Mesenchymal stem cell (in vitro differentiated cells and primary cell): ENCODE results near the gene SHLD2.
"Not testable (repeated sequence)": the region's sequence is repeated elsewhere in the genome, so short reads cannot be mapped to it uniquely, and the experiment has no call there.

ENCODE experiments used
- DNase-seq: peaks from one replicate; pipeline ENCODE4 v3.0.0-alpha.2; 2013
- H2AFZ ChIP-seq: one replicate; pipeline ENCODE4 v1.6.1; 2013; ENCODE audit warnings: low read depth, mild to moderate bottlenecking, control low read depth, inconsistent platforms, low read length, moderate library complexity
- H2AK5ac ChIP-seq: 2 replicates; pipeline ENCODE4 v1.6.1; 2013; ENCODE audit warnings: low read length, moderate library complexity, mild to moderate bottlenecking, inconsistent platforms; ENCODE audit not compliant: severe bottlenecking
- H2BK120ac ChIP-seq: one replicate; pipeline ENCODE4 v1.6.1; 2013; ENCODE audit warnings: low read depth, mild to moderate bottlenecking, inconsistent platforms, low read length, moderate library complexity
- H2BK12ac ChIP-seq, 2 experiments: one replicate each; pipeline ENCODE4 v1.6.1; 2013; ENCODE audit warnings: inconsistent platforms in 2 of 2, low read length in 2 of 2, mild to moderate bottlenecking in 2 of 2, moderate library complexity in 2 of 2, control low read depth in 1 of 2
- H2BK15ac ChIP-seq: one replicate; pipeline ENCODE4 v1.6.1; 2013; ENCODE audit warnings: mild to moderate bottlenecking, low read depth, inconsistent platforms; ENCODE audit not compliant: poor library complexity, severe bottlenecking
- H2BK5ac ChIP-seq: 2 replicates; pipeline ENCODE4 v1.6.1; 2013; ENCODE audit warnings: low read depth, mild to moderate bottlenecking, low read length, control low read depth, inconsistent platforms; ENCODE audit not compliant: poor library complexity, severe bottlenecking
- H3K14ac ChIP-seq, 2 experiments: one replicate each; pipeline ENCODE4 v1.6.1; 2013; ENCODE audit warnings: inconsistent platforms in 2 of 2, low read length in 2 of 2, control low read depth in 1 of 2, mild to moderate bottlenecking in 1 of 2, moderate library complexity in 1 of 2
- H3K18ac ChIP-seq, 2 experiments: one replicate each; pipeline ENCODE4 v1.6.1; 2013; ENCODE audit warnings: inconsistent platforms in 2 of 2, low read length in 2 of 2, control low read depth in 1 of 2, low read depth in 1 of 2, mild to moderate bottlenecking in 1 of 2
- H3K23ac ChIP-seq, 2 experiments: one replicate each; pipeline ENCODE4 v1.6.1; 2013; ENCODE audit warnings: inconsistent platforms in 2 of 2, low read length in 2 of 2, mild to moderate bottlenecking in 2 of 2, moderate library complexity in 2 of 2, control low read depth in 1 of 2
- H3K27ac ChIP-seq: 2 replicates; pipeline ENCODE4 v1.5.1; 2013; ENCODE audit warnings: mild to moderate bottlenecking, moderate library complexity, low read length, control low read depth, inconsistent platforms; ENCODE audit not compliant: poor library complexity, severe bottlenecking
- H3K27me3 ChIP-seq, 2 experiments: 2 replicates each; pipeline versions ENCODE4 v1.6.1 to v1.7.0; 2013; ENCODE audit warnings: low read length in 2 of 2, mild to moderate bottlenecking in 2 of 2, moderate library complexity in 2 of 2, control low read depth in 1 of 2, inconsistent platforms in 1 of 2; ENCODE audit not compliant: control insufficient read depth in 1 of 2, insufficient read depth in 1 of 2
- H3K36me3 ChIP-seq, 2 experiments: 2 replicates each; pipeline versions ENCODE4 v1.6.1 to v1.7.0; 2013; ENCODE audit warnings: low read length in 2 of 2, control low read depth in 1 of 2, inconsistent platforms in 1 of 2, low read depth in 1 of 2, mild to moderate bottlenecking in 1 of 2; ENCODE audit not compliant: insufficient read depth in 2 of 2, control insufficient read depth in 1 of 2
- H3K4ac ChIP-seq, 2 experiments: one replicate each; pipeline ENCODE4 v1.6.1; 2013; ENCODE audit warnings: inconsistent platforms in 2 of 2, low read length in 2 of 2, mild to moderate bottlenecking in 2 of 2, moderate library complexity in 2 of 2, control low read depth in 1 of 2, low read depth in 1 of 2
- H3K4me1 ChIP-seq: 2 replicates; pipeline ENCODE4 v1.6.1; 2013; ENCODE audit warnings: low read depth, low read length, control low read depth; ENCODE audit not compliant: control insufficient read depth, insufficient read depth
- H3K4me2 ChIP-seq: 2 replicates; pipeline ENCODE4 v1.6.1; 2013; ENCODE audit warnings: low read length, mild to moderate bottlenecking, inconsistent platforms; ENCODE audit not compliant: poor library complexity, severe bottlenecking
- H3K4me3 ChIP-seq, 2 experiments: 2 replicates each; pipeline versions ENCODE4 v1.5.1 to v1.7.0; 2013; ENCODE audit warnings: low read length in 2 of 2, mild to moderate bottlenecking in 2 of 2, control low read depth in 1 of 2, low read depth in 1 of 2; ENCODE audit not compliant: insufficient read depth in 1 of 2
- H3K79me1 ChIP-seq: replicated peaks from 2 replicates; pipeline ENCODE4 v1.6.1; 2013; ENCODE audit warnings: mild to moderate bottlenecking, control low read depth, low read length, inconsistent platforms; ENCODE audit not compliant: poor library complexity, severe bottlenecking
- H3K9ac ChIP-seq: 2 replicates; pipeline ENCODE4 v1.7.0; 2013; ENCODE audit warnings: mild to moderate bottlenecking, low read length, moderate library complexity
- H3K9me3 ChIP-seq: 2 replicates; pipeline ENCODE4 v1.7.0; 2013; ENCODE audit warnings: mild to moderate bottlenecking, low read length; ENCODE audit not compliant: control insufficient read depth
- H4K8ac ChIP-seq: one replicate; pipeline ENCODE4 v1.6.1; 2013; ENCODE audit warnings: inconsistent platforms, mild to moderate bottlenecking, low read length, moderate library complexity
- H4K91ac ChIP-seq: one replicate; pipeline ENCODE4 v1.6.1; 2013; ENCODE audit warnings: mild to moderate bottlenecking, low read length, inconsistent platforms
- WGBS: methylation state at CpG from one replicate; pipeline ENCODE4 v1.1.7; 2013; ENCODE audit warnings: mixed read lengths; 5-methylcytosine and 5-hydroxymethylcytosine counted together

Gene SHLD2

DNA sequence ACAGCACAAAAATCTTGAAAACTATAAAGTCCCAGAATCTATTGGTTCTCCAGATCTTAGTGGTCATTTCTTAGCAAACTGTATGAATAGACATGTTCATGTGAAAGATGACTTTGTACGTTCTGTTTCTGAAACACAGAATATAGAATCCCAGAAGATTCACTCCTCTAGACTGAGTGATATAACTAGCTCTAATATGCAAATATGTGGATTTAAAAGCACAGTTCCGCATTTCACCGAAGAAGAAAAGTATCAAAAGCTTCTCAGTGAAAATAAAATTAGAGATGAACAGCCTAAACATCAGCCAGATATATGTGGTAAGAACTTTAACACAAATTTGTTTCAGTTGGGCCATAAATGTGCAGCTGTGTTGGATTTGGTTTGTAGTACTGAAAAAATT lies 56.5 kb downstream of the SHLD2 start:
- not testable (repeated sequence) for H3K9me3 ChIP-seq, H2AK5ac ChIP-seq, H3K14ac ChIP-seq, H2BK120ac ChIP-seq, H3K4me3 ChIP-seq, H3K27ac ChIP-seq, H2AFZ ChIP-seq, H3K9ac ChIP-seq, H3K18ac ChIP-seq, H4K91ac ChIP-seq, H4K8ac ChIP-seq, H3K36me3 ChIP-seq, H3K4me1 ChIP-seq, H3K4me2 ChIP-seq, H3K4ac ChIP-seq, DNase-seq, H3K27me3 ChIP-seq, H2BK12ac ChIP-seq, H2BK15ac ChIP-seq, H2BK5ac ChIP-seq, H3K23ac ChIP-seq, H3K79me1 ChIP-seq
- no CpG with 5 or more reads among the region's 3 CpGs for WGBS

DNA sequence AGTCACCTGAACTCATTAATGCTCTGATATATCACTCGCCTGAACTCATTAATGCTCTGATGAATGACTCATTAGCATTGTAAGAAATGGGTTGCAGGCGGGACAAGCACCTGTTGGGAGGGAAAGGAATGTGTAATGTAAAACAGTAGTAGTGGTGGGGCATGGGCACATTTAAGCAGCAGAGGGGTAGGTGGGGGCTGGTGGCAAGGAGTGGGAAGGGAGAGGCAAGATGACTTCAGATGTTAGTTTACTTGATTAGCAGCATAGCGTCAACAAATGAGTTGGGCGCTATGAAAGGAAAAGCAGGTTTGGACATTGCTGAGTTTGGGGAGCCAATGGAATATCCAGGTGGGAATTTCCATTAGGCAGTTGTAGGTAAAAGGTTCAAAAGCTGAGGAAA lies 61.8 kb downstream of the SHLD2 start:
- not testable (repeated sequence) for H2BK5ac ChIP-seq, H3K4me1 ChIP-seq, H3K4me2 ChIP-seq, H3K9ac ChIP-seq, DNase-seq, H3K36me3 ChIP-seq, H3K18ac ChIP-seq, H2BK120ac ChIP-seq, H2BK12ac ChIP-seq, H3K27ac ChIP-seq, H2BK15ac ChIP-seq, H3K79me1 ChIP-seq, H3K4me3 ChIP-seq, H3K4ac ChIP-seq, H4K91ac ChIP-seq, H3K9me3 ChIP-seq, H4K8ac ChIP-seq, H3K23ac ChIP-seq, H3K27me3 ChIP-seq, H3K14ac ChIP-seq, H2AFZ ChIP-seq
- WGBS, result 94% methylated on average over 4 of the region's 4 CpGs
- H2AK5ac ChIP-seq, result peak overlapping the region; percentile 90

DNA sequence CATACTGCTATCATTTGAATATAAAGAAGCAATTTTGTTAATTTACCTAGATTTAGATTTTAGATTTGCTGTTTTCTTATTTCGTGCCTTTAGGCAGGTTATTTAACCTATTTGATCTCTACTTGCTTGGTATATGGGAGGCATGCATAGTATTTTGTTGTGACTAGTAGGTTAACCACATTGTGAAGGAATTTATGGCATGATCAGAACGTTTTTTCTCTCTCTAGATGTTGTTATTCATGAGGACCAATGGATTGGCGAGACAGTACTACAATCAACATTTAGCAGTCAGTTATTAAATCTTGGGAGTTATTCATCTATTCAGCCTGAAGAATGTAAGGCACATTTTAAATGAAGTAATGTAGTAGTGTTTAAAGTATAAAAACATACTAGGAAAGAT lies 62.8 kb downstream of the SHLD2 start:
- not testable (repeated sequence) for H3K9ac ChIP-seq, H2BK5ac ChIP-seq, H3K27ac ChIP-seq, H2BK12ac ChIP-seq, H4K8ac ChIP-seq, H3K9me3 ChIP-seq, H3K14ac ChIP-seq, H3K4me2 ChIP-seq, H3K79me1 ChIP-seq, H3K27me3 ChIP-seq, H3K18ac ChIP-seq, H2AFZ ChIP-seq, H3K23ac ChIP-seq, H4K91ac ChIP-seq, H3K36me3 ChIP-seq, H3K4me3 ChIP-seq, H2AK5ac ChIP-seq, H2BK15ac ChIP-seq, H3K4me1 ChIP-seq, H2BK120ac ChIP-seq, H3K4ac ChIP-seq
- DNase-seq, result peak; percentile 26
- 67% methylated on average over 1 of the region's 3 CpGs for WGBS

- not testable (repeated sequence) for H3K4me3 ChIP-seq, H3K18ac ChIP-seq, H3K9me3 ChIP-seq, H4K8ac ChIP-seq, H2BK15ac ChIP-seq, H2BK12ac ChIP-seq, H3K27ac ChIP-seq, H3K4me2 ChIP-seq, H3K79me1 ChIP-seq, H4K91ac ChIP-seq, H2BK5ac ChIP-seq, H3K4ac ChIP-seq, H3K14ac ChIP-seq, H3K9ac ChIP-seq, H2AK5ac ChIP-seq, H2BK120ac ChIP-seq, H3K27me3 ChIP-seq, H3K23ac ChIP-seq, H3K4me1 ChIP-seq, H2AFZ ChIP-seq
- WGBS, result 100% methylated on average over 2 of the region's 3 CpGs
- DNase-seq, result peak; percentile 15
- H3K36me3 ChIP-seq, result peaks cover 4 to 14% of the 10 kb centered on the region in 2 experiments
Measured at GRCh38 chr10:87162703-87163293, 67.8 kb downstream of the SHLD2 start.
